Activated T-cell treated with anti-CD3 and anti-CD28 coated beads, Interleukin-2, amount 50 U/mL, for 72 hours (primary cell): ENCODE results near the gene NAPB. TPM values are rescaled to one million over a fixed set of nuclear protein-coding genes. Genes with fewer than 3 reads are reported as not detected.

ENCODE experiments used
- ATAC-seq, 2 donors: fragments of 150-1000 bp; cut with Tn5 transposase; replicated peaks in 1 of 2; 2 replicates each; pipeline ENCODE4 v1.10.0; 2021; ENCODE audit warnings: moderate library complexity in 2 of 2, mild to moderate bottlenecking in 1 of 2
- DNase-seq, 2 donors: peaks; one replicate each; pipeline ENCODE4 v3.0.0; 2021 to 2022; ENCODE audit warnings: mixed read lengths in 1 of 2
- H3K27ac Mint-ChIP-seq: one replicate; pipeline ENCODE4 v1.8.0; 2022; ENCODE audit warnings: mild to moderate bottlenecking, moderate library complexity, mixed read lengths
- H3K27me3 Mint-ChIP-seq: one replicate; pipeline ENCODE4 v1.8.0; 2022; ENCODE audit warnings: low read depth, mixed read lengths
- H3K36me3 Mint-ChIP-seq, 2 donors: one replicate each; pipeline ENCODE4 v1.8.0; 2022; ENCODE audit warnings: mixed read lengths in 2 of 2, mild to moderate bottlenecking in 1 of 2; ENCODE audit not compliant: insufficient read depth in 2 of 2
- H3K4me1 Mint-ChIP-seq: one replicate; pipeline ENCODE4 v1.8.0; 2022; ENCODE audit warnings: low read depth, mixed read lengths
- H3K4me3 Mint-ChIP-seq, 2 donors: one replicate each; pipeline ENCODE4 v1.8.0; 2022; ENCODE audit warnings: mild to moderate bottlenecking in 2 of 2, mixed read lengths in 2 of 2, moderate library complexity in 2 of 2
- H3K9me3 Mint-ChIP-seq, 2 donors: one replicate each; pipeline ENCODE4 v1.8.0; 2022; ENCODE audit warnings: mixed read lengths in 2 of 2
- total RNA-seq, 2 donors: library from RNA; stranded (reverse); gene quantifications; one replicate each; pipeline ENCODE4 v1.2.3, GENCODE V29; 2022

The NAPB gene
- total RNA-seq, 2 donors from 2014 or later = 9.0 to 14.2 TPM

DNA sequence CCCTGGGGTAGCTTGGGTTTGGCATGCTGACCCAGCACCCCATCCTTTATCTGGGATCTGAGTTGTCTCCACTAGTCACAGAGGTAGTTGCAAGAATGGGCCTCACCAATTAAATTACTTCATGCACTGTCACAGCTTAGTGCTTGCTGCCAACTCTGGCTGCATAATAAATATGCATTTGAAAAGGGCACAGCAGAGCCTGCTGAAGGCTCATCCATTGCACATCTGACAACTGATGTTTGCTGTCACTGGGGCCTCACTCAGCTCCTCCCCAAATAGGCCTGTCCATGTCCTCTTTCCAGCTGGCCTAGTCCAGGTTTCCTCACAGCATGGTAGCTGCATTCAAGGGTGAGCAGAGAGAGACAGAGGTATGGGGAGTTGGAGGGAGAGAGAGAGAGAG is 84.0 kb downstream of the NAPB start:
- H3K4me1 Mint-ChIP-seq = no peaks in the 10 kb centered on the region
- no peaks in the 10 kb centered on the region for H3K36me3 Mint-ChIP-seq
- no peaks in the 10 kb centered on the region for H3K27me3 Mint-ChIP-seq
- no peak for DNase-seq
- no peak overlapping the region for H3K4me3 Mint-ChIP-seq
- no peaks in the 10 kb centered on the region for H3K9me3 Mint-ChIP-seq
- no peak for ATAC-seq
- H3K27ac Mint-ChIP-seq = no peak overlapping the region

DNA sequence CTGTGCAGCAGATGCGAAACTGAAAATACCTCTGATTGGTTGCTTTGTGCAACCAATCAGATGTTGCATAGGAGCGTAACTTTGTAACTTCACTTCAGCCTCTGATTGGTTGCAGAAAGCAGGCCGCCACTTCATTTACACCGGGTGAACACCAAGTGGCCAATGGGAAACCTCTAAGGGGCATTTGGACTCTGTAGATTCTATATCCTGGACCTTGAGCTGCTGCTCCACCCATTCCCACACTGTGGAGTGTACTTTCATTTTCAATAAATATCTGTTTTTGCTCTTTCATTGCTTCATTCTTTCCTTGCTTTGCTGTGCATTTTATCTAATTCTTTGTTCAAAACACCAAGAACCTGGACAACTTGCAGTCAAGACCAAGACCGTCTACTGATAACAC is 84.8 kb downstream of the NAPB start:
- Mint-ChIP-seq H3K9me3 (no peaks in the 10 kb centered on the region), H3K27me3 (no peaks in the 10 kb centered on the region), H3K27ac (no peak overlapping the region), H3K4me1 (no peaks in the 10 kb centered on the region), H3K36me3 (no peaks in the 10 kb centered on the region), H3K4me3 (no peak overlapping the region)
- DNase-seq = no peak
- no peak for ATAC-seq

DNA sequence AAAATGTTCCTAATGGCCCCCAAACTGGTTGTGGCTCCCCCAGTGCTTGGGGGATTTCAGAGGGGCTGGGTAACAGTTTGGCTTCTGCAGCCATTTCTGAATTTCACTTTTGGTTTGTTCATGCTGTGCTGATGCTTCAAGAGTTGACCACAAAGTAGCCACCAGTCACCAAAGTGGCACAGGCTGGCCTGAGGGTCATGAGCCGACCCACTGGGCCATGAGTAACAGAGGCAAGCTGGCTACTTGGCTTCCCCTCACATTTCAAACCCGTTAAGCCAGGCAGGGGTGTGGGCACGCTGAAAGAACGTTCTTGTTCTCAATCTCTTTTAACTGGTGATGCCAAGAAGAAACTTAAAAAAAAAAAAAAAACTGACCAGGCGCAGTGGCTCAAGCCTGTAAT is 85.8 kb downstream of the NAPB start:
- H3K9me3 Mint-ChIP-seq = no peaks in the 10 kb centered on the region
- H3K27me3 Mint-ChIP-seq = no peaks in the 10 kb centered on the region
- H3K4me1 Mint-ChIP-seq = no peaks in the 10 kb centered on the region
- no peak overlapping the region for H3K27ac Mint-ChIP-seq
- H3K4me3 Mint-ChIP-seq = no peak overlapping the region
- ATAC-seq (no peak), DNase-seq (no peak)
- no peaks in the 10 kb centered on the region for H3K36me3 Mint-ChIP-seq

DNA sequence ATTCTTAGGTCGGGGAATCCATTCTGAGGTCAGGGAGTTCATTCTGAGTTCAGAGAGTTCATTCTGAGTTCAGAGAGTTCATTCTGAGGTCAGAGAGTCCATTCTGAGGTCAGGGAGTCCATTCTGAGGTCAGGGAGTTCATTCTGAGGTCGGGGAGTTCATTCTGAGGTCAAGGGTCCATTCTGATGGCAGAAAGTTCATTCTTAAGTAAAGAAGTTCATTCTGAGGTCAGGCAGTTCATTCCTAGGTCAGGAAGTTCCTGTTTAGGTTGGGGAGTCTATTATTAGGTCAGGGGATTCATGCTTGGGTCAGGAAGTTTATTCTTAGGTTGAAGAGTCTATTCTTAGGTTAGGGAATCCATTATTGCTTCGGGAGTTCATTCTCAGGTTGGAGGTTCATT is 87.2 kb downstream of the NAPB start:
- DNase-seq (no peak), ATAC-seq (no peak)
- Mint-ChIP-seq H3K4me1 (no peaks in the 10 kb centered on the region), H3K36me3 (peaks cover 3 to 4% of the 10 kb centered on the region in 2 donors), H3K27me3 (no peaks in the 10 kb centered on the region), H3K4me3 (no peak overlapping the region), H3K9me3 (no peaks in the 10 kb centered on the region), H3K27ac (no peak overlapping the region)

DNA sequence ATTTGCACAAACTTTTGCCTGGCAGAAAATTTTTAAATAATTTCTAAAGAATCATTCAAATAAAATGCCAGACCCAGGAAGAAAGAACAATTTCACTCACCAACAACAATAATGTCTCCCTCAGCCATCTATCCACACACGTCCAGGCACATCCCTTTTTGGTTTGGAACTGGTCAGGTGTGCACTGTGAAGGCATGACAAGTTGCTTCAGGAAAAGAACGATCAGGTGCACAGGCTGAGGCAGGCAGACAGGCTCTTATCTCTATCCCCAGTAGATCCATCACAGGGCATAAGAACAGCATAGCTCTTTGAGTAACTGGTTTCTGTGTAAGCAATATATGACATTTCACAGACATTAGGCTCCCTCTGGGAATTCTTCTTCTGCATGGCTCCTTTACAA is 88.8 kb downstream of the NAPB start:
- DNase-seq = no peak
- Mint-ChIP-seq H3K9me3 (no peaks in the 10 kb centered on the region), H3K27ac (no peak overlapping the region), H3K36me3 (peaks cover 3 to 4% of the 10 kb centered on the region in 2 donors), H3K4me3 (no peak overlapping the region), H3K4me1 (no peaks in the 10 kb centered on the region), H3K27me3 (no peaks in the 10 kb centered on the region)
- ATAC-seq = no peak

DNA sequence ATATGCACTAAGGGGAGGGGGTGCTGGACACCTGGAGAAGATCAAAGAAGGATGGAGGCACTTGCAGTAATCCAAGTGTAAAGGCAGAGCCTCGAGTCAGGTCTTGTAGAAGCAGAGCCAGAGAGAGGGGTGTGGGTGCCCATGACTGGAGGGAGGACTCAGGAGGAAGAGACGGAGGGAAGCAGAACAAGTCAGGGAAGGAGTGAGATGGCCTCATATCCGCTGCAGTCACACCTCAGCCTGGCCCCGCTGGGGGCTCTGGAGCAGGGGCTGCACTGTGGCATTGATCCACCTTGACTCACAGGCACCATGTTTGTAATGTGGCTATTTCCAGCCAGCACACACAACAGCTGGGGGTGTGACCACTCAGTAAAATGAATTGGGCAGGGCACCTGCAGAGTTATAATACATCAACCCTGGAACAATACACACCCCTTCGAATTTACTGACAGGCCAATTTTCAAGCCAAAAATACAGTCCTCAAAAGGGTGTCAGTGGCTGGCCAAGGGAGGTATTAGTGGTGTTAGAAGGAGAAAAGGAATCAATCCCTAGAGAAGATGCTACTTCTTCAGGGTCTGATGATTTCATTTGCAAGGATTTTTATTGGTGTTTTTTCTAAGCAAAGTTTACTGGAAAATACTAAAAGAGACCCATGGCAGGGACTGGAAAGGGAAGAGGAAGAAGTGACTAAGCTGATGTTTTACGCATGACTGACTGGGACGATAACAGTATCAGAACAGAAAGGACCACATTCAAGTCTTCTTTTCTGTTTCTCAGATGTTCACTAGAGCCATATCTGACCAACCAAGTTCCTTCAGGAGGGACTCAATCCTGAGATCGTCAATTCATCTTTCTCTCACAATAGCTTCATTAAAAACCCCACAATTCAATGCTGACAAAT is 89.6 kb downstream of the NAPB start:
- Mint-ChIP-seq H3K27ac (no peak overlapping the region), H3K36me3 (peaks cover 3 to 4% of the 10 kb centered on the region in 2 donors), H3K9me3 (no peaks in the 10 kb centered on the region), H3K4me3 (no peak overlapping the region), H3K4me1 (no peaks in the 10 kb centered on the region), H3K27me3 (no peaks in the 10 kb centered on the region)
- DNase-seq (no peak), ATAC-seq (no peak)

DNA sequence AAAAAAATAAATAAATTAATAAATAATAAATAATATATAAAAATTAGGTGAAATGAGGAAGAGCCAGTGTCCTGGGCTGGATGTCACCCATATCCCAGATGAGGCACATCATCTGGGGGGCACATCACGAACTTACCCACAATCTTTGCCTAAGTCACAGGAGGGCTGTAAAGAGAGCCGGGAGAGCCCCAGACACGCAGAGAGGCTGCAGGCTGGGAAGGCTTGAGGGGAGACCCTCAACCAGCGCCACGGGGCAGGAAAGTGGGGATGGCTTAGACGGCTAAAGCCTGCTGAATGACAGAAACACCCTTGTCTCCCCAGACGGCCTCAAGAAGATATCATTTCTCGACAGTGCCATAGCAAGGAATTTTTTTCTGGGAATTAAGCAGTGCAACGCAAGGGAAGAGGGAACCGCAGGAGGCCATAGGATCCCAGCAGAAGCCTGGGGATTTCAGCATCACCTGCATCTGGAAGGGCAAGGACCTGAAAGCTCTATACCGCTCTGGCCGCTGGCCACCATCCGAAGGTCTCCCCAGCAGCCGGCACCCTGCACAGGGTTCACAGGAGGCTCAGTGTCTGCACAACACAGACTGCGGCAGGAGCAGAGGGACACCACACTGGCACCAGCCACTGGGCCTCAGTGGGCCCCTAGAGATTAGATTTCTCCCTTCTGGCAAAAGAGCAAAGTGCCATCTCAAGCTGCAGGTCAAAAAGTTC is 93.5 kb downstream of the NAPB start:
- Mint-ChIP-seq H3K9me3 (no peaks in the 10 kb centered on the region), H3K27ac (no peak overlapping the region), H3K36me3 (peaks cover 3 to 4% of the 10 kb centered on the region in 2 donors), H3K4me3 (no peak overlapping the region), H3K4me1 (no peaks in the 10 kb centered on the region), H3K27me3 (no peaks in the 10 kb centered on the region)
- DNase-seq (no peak), ATAC-seq (no peak)

DNA sequence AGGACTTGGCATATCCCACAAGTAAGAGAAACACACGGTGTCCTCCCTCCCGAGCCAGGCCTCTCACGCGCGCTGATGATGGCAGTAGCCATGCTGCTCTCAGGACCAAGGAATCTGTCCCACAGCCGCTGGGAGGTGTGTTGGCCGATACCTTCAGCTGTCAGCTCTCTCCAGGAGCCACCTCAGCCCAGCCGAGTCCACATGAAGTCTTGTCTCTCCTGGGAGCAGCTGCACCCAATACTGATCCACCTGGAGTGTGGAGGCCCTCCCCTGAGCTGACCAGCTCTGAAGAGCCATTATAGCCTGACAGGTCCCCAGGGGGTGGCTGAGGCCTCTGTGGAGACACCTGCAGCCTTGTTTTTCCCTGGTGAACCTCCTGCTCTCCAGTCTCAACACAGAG is 94.5 kb downstream of the NAPB start:
- H3K4me3 Mint-ChIP-seq = no peak overlapping the region
- H3K4me1 Mint-ChIP-seq = no peaks in the 10 kb centered on the region
- H3K27ac Mint-ChIP-seq = no peak overlapping the region
- H3K27me3 Mint-ChIP-seq = no peaks in the 10 kb centered on the region
- no peaks in the 10 kb centered on the region for H3K9me3 Mint-ChIP-seq
- DNase-seq (no peak), ATAC-seq (no peak)
- H3K36me3 Mint-ChIP-seq = peaks cover 3 to 4% of the 10 kb centered on the region in 2 donors

DNA sequence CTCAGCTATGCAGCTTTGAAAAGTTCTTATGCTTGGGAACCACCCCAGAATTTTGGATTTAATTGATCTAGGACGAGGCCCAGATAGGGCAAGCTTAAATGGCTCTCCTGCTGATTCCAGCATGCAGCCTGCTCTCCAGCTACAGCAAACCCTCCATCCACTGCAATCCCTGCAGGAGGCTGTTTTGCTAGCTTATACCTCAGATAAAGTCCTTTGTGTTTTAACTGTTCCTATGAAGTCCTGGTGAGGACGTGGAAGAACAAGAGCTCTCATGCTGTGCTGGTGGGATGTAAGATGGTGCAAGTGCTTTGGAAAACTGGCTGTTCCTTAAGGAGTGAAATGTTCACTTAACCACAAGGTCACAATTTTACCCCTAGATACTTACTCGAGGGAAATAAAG is 96.2 kb downstream of the NAPB start:
- Mint-ChIP-seq H3K4me3 (no peak overlapping the region), H3K4me1 (no peaks in the 10 kb centered on the region), H3K9me3 (no peaks in the 10 kb centered on the region), H3K27me3 (no peaks in the 10 kb centered on the region), H3K36me3 (peaks cover 1 to 3% of the 10 kb centered on the region in 2 donors), H3K27ac (no peak overlapping the region)
- DNase-seq (no peak), ATAC-seq (no peak)

Other genes with a start within 250 kb of the NAPB start
- gene NXT1, start 70.7 kb downstream of the NAPB start, total RNA-seq = 10 to 100 TPM; 39.6 to 45.7 TPM
- gene GZF1, start 59.3 kb downstream of the NAPB start, total RNA-seq = 1 to 10 TPM; 5.9 to 9.5 TPM
- not detected for gene CSTL1, start 18.2 kb upstream of the NAPB start, total RNA-seq
- not detected for gene CST11, start 31.4 kb upstream of the NAPB start, total RNA-seq
- gene CST8, start 69.6 kb upstream of the NAPB start, total RNA-seq = not detected
- not detected for gene CST9L, start 147.0 kb upstream of the NAPB start, total RNA-seq
- not detected for gene CST9, start 184.4 kb upstream of the NAPB start, total RNA-seq
- under 1 TPM; 0.22 to 0.30 TPM for gene CST3, start 216.5 kb upstream of the NAPB start, total RNA-seq